ENCODE measurements around the gene ADISSP.
A peak's percentile ranks its signal among the peaks of the same experiment; 100 is the strongest.
"Not testable (repeated sequence)": the region's sequence is repeated elsewhere in the genome, so short reads cannot be mapped to it uniquely, and the experiment has no call there.

The ADISSP gene

GRCh38 chr20:3797592-3798372, 30.2 kb upstream of the ADISSP start:
- peak; percentile 37 for DNase-seq

GRCh38 chr20:3797226-3797545, 29.6 kb upstream of the ADISSP start:
- DNase-seq: no peak

GRCh38 chr20:3796477-3797225, 29.1 kb upstream of the ADISSP start:
- DNase-seq: no peak

DNA sequence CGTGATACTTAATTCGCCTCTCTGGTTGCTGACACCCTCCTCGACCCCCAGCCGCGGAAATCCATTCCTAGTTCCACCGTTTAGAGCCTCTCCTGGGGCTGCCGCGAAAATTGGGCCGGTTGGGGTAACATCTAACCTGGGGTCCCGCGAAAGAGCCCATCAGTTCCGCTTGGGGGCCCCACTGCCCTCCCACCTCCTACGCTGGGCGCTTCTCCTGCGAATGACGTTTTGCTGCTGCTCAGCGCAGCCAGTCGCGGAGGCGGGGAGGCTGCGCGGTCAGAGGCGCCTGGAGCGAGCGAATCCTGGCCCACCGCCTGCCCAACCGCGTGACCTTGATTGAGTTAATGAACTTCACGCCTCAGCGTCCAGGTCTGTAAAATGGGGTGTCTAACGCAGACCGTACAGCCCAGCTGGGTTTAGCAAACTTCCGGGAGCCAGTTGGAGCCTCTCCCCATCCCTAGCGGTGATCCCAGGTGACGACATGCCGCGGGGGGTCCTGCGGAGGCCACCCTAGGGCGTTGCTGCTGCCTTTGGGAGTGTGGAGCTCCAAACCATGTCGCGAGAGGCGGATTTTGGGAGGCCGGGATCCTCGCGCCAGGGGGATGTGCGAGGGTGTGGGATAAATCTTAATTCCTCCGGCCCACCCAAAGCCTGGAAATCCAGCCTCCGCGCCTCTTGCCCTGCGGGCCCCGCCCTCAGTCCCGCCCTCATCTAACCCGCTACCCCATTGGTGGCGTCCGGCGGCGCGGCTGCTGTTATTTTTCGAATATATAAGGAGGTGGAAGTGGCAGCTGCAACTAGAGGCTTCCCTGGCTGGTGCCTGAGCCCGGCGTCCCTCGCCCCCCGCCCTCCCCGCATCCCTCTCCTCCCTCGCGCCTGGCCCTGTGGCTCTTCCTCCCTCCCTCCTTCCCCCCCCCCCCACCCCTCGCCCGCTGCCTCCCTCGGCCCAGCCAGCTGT, 28.2 kb upstream of the ADISSP start, which contains the start of gene CDC25B:
Gene CDC25B, plus strand, starts transcription at position 800 of the 958 bp plus-strand sequence. CDS start 222 bp downstream, outside the sequence.
- DNase-seq: peak; percentile 93

- DNase-seq: no peak
Observed at GRCh38 chr20:3794701-3795420, 27.3 kb upstream of the ADISSP start.

GRCh38 chr20:3794168-3794567, 26.6 kb upstream of the ADISSP start:
- DNase-seq: not testable (repeated sequence)

GRCh38 chr20:3789201-3789600, 21.6 kb upstream of the ADISSP start:
- DNase-seq: not testable (repeated sequence)

- DNase-seq: no peak
Observed at GRCh38 chr20:3788685-3789155, 21.2 kb upstream of the ADISSP start.

- peak; percentile 17 for DNase-seq
Observed at GRCh38 chr20:3787324-3788014, 19.9 kb upstream of the ADISSP start.

- DNase-seq: peak; percentile 89
Observed at GRCh38 chr20:3786665-3787323, 19.2 kb upstream of the ADISSP start, which contains the start of gene CENPB. Gene CENPB, minus strand, starts transcription at chr20:3786740. Its CDS starts 257 bp downstream, at chr20:3786483.

DNA sequence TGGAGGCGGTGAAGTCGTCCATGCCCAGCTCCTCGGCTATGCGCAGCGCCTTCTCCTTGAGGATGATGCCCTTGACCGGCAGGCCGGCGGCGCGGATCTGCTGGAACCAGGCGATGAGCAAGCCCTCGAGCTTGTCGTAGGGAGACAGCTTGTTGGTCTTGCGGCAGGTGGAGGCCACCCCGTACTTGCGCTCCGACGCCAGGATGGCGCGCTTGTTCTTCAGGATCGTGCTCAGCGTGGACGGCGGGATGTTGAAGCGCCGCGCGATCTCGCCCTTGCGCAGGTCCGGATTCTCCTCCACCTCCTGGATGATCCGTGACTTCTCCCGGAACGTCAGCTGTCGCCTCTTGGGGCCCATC, 18.6 kb upstream of the ADISSP start:
- peak; percentile 48 for DNase-seq

DNA sequence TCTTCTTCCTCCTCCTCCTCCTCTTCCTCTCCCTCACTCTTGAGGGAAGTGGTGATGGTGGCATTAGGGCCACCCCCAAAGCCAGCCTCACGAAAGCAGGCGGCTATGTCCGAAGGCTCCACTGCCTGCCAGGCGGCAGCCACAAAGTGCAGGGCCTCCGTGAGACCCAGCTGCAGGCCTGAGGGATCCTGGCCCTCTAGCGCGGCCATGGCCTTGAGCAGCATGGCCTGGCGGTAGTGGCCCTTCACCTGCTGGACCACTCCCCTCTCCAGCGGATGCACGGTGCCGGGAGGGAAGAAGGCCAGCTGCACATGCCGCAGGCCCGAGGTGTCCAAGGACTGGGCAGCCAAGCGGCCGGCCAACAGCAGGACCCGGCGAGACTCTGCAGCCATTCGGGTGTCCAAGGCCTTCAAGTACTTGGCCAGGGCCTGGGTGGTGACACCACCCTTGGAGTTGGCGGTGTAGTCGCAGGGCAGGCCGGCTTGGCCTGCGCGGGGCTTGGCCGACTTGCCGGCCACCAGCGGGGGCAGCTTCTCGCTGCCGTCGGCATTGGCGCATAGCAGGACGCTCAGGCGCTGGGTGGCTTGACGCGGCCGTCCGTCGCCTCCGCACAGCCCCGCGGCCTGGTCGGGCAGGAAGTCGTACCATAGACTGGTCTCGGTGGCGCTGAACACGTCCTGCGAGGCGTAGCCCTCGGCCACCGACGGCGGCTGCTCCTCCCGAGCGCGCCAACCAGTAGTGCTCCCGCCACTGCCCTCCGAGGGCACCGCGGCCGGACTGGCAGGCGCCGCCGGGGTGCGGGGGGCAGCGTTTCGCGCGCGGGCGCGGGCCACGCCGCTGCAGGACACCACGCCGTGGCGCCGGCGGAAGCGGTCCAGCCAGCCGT, 17.9 kb upstream of the ADISSP start:
- no peak for DNase-seq

- DNase-seq: no peak
Observed at GRCh38 chr20:3784863-3785239, 17.3 kb upstream of the ADISSP start.

DNA sequence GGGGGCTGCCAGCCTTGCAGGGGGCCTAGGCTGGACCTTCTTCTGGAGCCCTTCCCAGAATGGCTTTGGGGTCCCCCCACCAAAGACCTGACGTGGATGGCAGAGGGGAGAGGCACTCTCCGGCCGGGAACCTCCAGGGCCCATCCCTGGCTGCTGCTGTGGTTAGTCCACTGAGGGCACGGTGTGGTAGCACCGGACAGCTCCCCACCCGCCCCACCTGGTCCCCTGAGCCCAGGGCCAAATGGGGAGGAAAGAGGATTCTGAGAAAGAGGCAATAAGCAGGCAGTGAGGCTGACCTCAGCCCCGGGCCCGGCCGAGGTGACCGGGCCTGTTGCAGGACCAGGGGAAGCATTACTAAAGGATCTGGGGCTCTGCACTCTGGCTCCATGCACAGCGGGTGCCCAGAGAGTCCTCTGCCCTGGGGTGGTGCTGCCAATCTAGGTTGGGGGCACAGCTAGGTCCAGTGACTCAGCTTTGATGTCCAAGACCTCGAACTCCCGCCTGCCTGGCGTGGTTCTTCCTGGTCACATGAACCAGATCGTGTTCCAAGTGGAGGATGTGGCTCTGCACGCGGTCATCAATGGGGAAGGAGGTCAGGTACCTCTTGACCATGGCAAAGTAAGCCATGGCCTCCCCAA, 16.8 kb upstream of the ADISSP start:
- DNase-seq: no peak

DNA sequence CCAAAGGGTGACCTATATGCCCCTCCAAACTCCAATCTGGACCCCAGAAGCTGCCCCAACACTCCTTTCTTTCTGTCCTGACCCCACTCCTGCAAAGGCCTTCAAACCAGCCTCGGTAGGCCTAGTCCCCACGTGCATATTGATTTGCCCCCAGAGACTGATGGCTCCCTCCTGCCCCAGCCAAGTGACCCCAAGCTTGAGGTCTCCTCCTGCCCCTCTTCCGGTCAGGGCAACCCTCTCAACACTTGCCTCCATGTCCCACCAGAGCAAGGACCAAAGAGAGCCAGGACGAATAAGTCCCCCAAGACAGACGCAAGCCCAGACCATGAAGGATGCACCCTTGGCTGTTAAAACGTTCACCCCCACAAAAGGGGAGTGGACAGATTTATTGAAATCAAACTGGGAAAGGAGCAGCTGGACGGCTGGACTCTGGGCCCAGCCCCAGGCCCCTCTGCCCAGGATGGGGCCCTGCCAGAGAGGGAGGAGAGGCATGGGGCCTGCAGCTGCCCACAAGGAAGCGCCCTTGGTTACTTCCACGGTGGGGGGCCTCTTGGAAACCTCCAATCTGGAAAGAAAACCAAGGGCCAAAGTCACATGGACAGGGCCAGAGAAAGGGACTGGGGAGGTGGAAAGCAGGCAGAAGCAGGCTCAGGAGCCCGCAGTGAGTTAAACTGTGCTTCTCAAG, 16.1 kb upstream of the ADISSP start:
- no peak for DNase-seq

GRCh38 chr20:3783068-3783489, 15.5 kb upstream of the ADISSP start:
- DNase-seq: no peak

DNA sequence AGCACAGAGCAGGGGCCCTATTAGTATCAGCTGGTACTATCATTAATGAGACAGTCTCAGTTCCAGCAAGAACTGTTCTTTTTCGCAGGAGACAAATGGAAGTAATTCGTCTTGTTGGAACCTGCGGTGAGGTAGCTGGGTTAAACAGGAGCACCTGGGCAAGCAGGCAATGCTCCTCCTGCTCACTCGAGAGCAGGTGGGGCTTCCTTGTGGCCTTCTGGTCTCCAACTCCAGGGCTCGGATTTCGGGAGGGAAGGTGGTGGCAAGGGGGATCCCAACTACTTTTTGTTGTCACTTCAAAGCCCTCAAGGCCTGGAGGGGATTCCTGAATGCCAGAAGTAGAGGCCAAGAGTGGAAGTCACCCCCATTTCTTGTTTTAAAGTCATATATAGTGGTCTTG, 15.0 kb upstream of the ADISSP start:
- DNase-seq: no peak

DNA sequence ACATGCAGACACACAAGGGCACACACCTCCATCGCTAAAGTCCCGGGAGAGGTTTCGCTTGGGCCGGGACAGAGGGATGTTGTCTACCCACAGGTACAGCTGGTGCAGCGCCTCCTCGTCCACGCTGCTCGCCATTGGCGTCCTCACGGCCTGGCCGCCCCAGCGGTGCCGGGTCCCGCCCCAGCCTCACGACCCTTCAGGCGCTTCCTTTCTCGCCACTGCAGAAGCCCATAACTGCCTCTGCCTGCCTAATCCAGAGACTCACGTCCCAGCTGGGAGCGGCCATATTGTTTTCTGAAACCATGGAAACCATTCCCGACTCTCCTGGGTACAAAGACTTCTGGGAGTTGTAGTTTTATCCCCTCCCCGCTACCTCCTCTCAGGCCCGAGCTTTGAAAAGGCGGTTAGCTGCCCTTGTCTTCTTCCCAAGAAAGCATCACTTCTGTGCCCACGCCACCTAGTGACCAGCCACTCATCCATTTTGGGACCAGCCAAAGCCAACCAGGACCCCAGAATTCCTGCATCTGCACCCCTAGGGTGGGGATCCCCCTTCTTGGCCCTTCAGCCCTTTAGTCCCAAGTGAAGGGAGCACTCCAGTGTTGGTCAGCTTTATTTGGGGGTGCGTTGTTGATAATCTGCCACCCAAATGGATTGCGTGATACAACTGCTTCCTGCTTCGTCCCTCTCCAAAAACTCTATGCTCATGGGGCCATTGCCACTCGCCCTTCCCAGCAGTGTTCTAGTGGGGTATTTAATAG, 13.8 kb upstream of the ADISSP start, which contains the start of gene SPEF1:
Gene SPEF1, minus strand, starts transcription at position 296 of the 758 bp plus-strand sequence. Its CDS starts 161 bp downstream, at position 135.
- peak; percentile 96 for DNase-seq

Measured in fibroblast of skin of scalp (primary cell).